ENCODE data around the gene SND1. TPM values are rescaled to one million over a fixed set of nuclear protein-coding genes. Genes with fewer than 3 reads are reported as not detected.

SND1 gene
- total and polyA plus RNA-seq, 10 of the 15 experiments (the other 5 are each of a cell fraction or from before 2014, with no cell fraction given): 52.4 to 270 (median 146) TPM

DNA sequence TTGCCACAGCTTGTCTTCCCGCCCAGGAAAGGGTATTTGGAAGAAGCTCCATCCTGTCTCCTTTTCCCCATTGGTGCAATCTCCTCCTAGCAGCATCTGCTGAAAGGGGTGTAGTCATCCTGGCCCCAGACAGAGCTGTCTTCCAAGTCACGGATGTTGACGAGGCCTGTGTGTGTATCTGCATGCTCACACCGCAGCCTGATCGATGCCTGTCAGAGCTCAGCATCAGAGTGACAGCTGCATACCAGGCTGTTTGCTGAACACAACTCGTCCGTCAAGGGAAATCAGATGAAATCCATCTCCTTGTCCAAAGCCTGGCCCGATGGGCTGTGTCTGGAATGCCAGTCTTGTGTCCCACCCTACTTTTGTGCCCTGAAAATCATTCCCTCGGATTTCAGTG lies 400.4 kb downstream of the SND1 start:
- H3K4me2 ChIP-seq (ENCODE audit: control insufficient read depth, insufficient read depth): no peak overlapping the region
- no TSS peak for BruUV-seq (replicated peaks)
- intact Hi-C loops (cut with micrococcal nuclease; ENCODE audit: unreplicated experiment): no loop called here
- H3K27ac ChIP-seq (ENCODE audit: control insufficient read depth, insufficient read depth): no peak overlapping the region
- H3K79me2 ChIP-seq (ENCODE audit: control insufficient read depth, insufficient read depth, low read length): no peaks in the 10 kb centered on the region
- ChIA-PET RAD21 (ENCODE audit: unreplicated experiment) (interaction anchor here (1.8 kb wide), 1 partner anchor 344 kb away, joined by 6 read pairs; no protein-coding TSS in a partner anchor), SMC1A (ENCODE audit: uncharacterized antibody, unreplicated experiment) (interaction anchor here (0.8 to 1.4 kb wide), 5 partner anchors 9 to 260 kb away, joined by 3 to 4 read pairs (median 3); no protein-coding TSS in a partner anchor), POLR2A (interaction anchor here (0.6 kb wide), 1 partner anchor 444 kb away, joined by 3 read pairs; no protein-coding TSS in a partner anchor), CTCF (no interaction called here)
- WGBS (ENCODE audit: insufficient coverage, insufficient replicate concordance, low lambda C conversion rate, missing lambda C conversion rate): 94% methylated on average over 9 of the region's 9 CpGs
- H3K4me3 ChIP-seq: no peak overlapping the region
- no peaks in the 10 kb centered on the region for H3K27me3 ChIP-seq (replicated peaks in 1 of 2; ENCODE audit: control insufficient read depth in 2 of 2, insufficient read depth in 2 of 2, low read length in 1 of 2)
- H3K9ac ChIP-seq (ENCODE audit: control insufficient read depth, insufficient read depth, low read length): no peak overlapping the region
- H4K20me1 ChIP-seq (ENCODE audit: control insufficient read depth, insufficient read depth): no peaks in the 10 kb centered on the region
- no peaks in the 10 kb centered on the region for H3K9me3 ChIP-seq (replicated peaks; ENCODE audit: control insufficient read depth, insufficient read depth, low read length)
- H2AFZ ChIP-seq (ENCODE audit: control insufficient read depth, low read depth, low read length): no peak overlapping the region
- FAIRE-seq: no peak
- no peaks in the 10 kb centered on the region for H3K4me1 ChIP-seq (ENCODE audit: control insufficient read depth, insufficient read depth, low read length)
- no peak for ATAC-seq
- TF ChIP-seq NR2F1 (conservative IDR thresholded peaks at IDR 0.05) (no peak), POLR2AphosphoS2 (IDR thresholded peaks at IDR 0.05; ENCODE audit: low read depth, low read length) (no peak), SP1 (IDR thresholded peaks at IDR 0.05; ENCODE audit: low read depth, low read length) (no peak)
- in situ Hi-C loops (cut with MboI): no loop called here
- peaks cover 2 to 13% of the 10 kb centered on the region in 2 experiments; a peak in 2 of 4 replicates for H3K36me3 ChIP-seq (ENCODE audit: control insufficient read depth in 2 of 2, insufficient read depth in 2 of 2, low read length in 1 of 2)
- DNase-seq (ENCODE audit: low read depth, low spot score): no peak

GRCh38 chr7:128053023-128053422 lies 401.0 kb downstream of the SND1 start:
- ChIA-PET CTCF (interaction anchor here (0.7 kb wide), 1 partner anchor 11 kb away, joined by 3 read pairs; no protein-coding TSS in a partner anchor), RAD21 (ENCODE audit: unreplicated experiment) (interaction anchor here (1.8 kb wide), 1 partner anchor 345 kb away, joined by 6 read pairs; no protein-coding TSS in a partner anchor), POLR2A (interaction anchor here (0.6 kb wide), 1 partner anchor 443 kb away, joined by 3 read pairs; no protein-coding TSS in a partner anchor), SMC1A (ENCODE audit: uncharacterized antibody, unreplicated experiment) (interaction anchor here (0.7 to 1.4 kb wide), 4 partner anchors 8 to 261 kb away, joined by 3 to 4 read pairs (median 4); no protein-coding TSS in a partner anchor)
- FAIRE-seq: no peak
- intact Hi-C loops (cut with micrococcal nuclease; ENCODE audit: unreplicated experiment) (no loop called here), in situ Hi-C loops (cut with MboI) (no loop called here)
- no peaks in the 10 kb centered on the region for H3K4me1 ChIP-seq (ENCODE audit: control insufficient read depth, insufficient read depth, low read length)
- DNase-seq (ENCODE audit: low read depth, low spot score): no peak
- H3K27ac ChIP-seq (ENCODE audit: control insufficient read depth, insufficient read depth): no peak overlapping the region
- H3K79me2 ChIP-seq (ENCODE audit: control insufficient read depth, insufficient read depth, low read length): no peaks in the 10 kb centered on the region
- H3K4me3 ChIP-seq: no peak overlapping the region
- H3K27me3 ChIP-seq (replicated peaks in 1 of 2; ENCODE audit: control insufficient read depth in 2 of 2, insufficient read depth in 2 of 2, low read length in 1 of 2): no peaks in the 10 kb centered on the region
- no TSS peak for BruUV-seq (replicated peaks)
- no peak for ATAC-seq
- peaks cover 3 to 13% of the 10 kb centered on the region in 2 experiments; a peak in 3 of 4 replicates for H3K36me3 ChIP-seq (ENCODE audit: control insufficient read depth in 2 of 2, insufficient read depth in 2 of 2, low read length in 1 of 2)
- H4K20me1 ChIP-seq (ENCODE audit: control insufficient read depth, insufficient read depth): no peaks in the 10 kb centered on the region
- H3K9ac ChIP-seq (ENCODE audit: control insufficient read depth, insufficient read depth, low read length): no peak overlapping the region
- H3K4me2 ChIP-seq (ENCODE audit: control insufficient read depth, insufficient read depth): no peak overlapping the region
- no peaks in the 10 kb centered on the region for H3K9me3 ChIP-seq (replicated peaks; ENCODE audit: control insufficient read depth, insufficient read depth, low read length)
- no peak overlapping the region for H2AFZ ChIP-seq (ENCODE audit: control insufficient read depth, low read depth, low read length)
- TF ChIP-seq, protein P1, sequence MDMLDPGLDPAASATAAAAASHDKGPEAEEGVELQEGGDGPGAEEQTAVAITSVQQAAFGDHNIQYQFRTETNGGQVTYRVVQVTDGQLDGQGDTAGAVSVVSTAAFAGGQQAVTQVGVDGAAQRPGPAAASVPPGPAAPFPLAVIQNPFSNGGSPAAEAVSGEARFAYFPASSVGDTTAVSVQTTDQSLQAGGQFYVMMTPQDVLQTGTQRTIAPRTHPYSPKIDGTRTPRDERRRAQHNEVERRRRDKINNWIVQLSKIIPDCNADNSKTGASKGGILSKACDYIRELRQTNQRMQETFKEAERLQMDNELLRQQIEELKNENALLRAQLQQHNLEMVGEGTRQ (IDR thresholded peaks at IDR 0.05; ENCODE audit: borderline replicate concordance, low read depth, low read length): no peak
- TF ChIP-seq RAD21 (IDR thresholded peaks at IDR 0.05; ENCODE audit: insufficient read depth, low read depth, low read length): no peak
- TF ChIP-seq, protein P2, sequence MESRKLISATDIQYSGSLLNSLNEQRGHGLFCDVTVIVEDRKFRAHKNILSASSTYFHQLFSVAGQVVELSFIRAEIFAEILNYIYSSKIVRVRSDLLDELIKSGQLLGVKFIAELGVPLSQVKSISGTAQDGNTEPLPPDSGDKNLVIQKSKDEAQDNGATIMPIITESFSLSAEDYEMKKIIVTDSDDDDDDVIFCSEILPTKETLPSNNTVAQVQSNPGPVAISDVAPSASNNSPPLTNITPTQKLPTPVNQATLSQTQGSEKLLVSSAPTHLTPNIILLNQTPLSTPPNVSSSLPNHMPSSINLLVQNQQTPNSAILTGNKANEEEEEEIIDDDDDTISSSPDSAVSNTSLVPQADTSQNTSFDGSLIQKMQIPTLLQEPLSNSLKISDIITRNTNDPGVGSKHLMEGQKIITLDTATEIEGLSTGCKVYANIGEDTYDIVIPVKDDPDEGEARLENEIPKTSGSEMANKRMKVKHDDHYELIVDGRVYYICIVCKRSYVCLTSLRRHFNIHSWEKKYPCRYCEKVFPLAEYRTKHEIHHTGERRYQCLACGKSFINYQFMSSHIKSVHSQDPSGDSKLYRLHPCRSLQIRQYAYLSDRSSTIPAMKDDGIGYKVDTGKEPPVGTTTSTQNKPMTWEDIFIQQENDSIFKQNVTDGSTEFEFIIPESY (IDR thresholded peaks at IDR 0.05): no peak
- TF ChIP-seq CBX3 (IDR thresholded peaks at IDR 0.05; ENCODE audit: borderline replicate concordance, low read depth): no peak
- TF ChIP-seq PBX3 (IDR thresholded peaks at IDR 0.05; ENCODE audit: insufficient replicate concordance, low read depth, low read length): no peak
- no peak for TF ChIP-seq MXI1 (IDR thresholded peaks at IDR 0.05; ENCODE audit: low read depth, low read length)
- TF ChIP-seq CBFB (IDR thresholded peaks at IDR 0.05; ENCODE audit: low read depth): no peak
- no peak for TF ChIP-seq BACH1 (IDR thresholded peaks at IDR 0.05; ENCODE audit: borderline replicate concordance)
- TF ChIP-seq HCFC1 (IDR thresholded peaks at IDR 0.05; ENCODE audit: low read length): no peak
- TF ChIP-seq NFXL1 (IDR thresholded peaks at IDR 0.05; ENCODE audit: borderline replicate concordance): no peak
- TF ChIP-seq ZNF274 (IDR thresholded peaks at IDR 0.05; ENCODE audit: insufficient read depth, insufficient read length): no peak
- TF ChIP-seq ZNF217 (IDR thresholded peaks at IDR 0.05): no peak
- TF ChIP-seq LARP7 (IDR thresholded peaks at IDR 0.05): no peak

All from GM12878 (cell line).